H1 (cell line): ENCODE measurements around the gene NFKBIZ. TPM values are rescaled to one million over a fixed set of nuclear protein-coding genes. Genes with fewer than 3 reads are reported as not detected.

Experiments used
- CTCF ChIA-PET: fragments of 300-600 bp; sonication (Branson Sonifier 250); formaldehyde crosslinking; loops from one replicate; lab custom pipeline; 2021; ENCODE audit not compliant: partially characterized antibody; lab: Charles Lee
- POLR2A ChIA-PET: fragments of 300-600 bp; sonication (Branson Sonifier 250); formaldehyde crosslinking; loops from one replicate; lab custom pipeline; 2021; ENCODE audit warnings: inconsistent platforms; ENCODE audit not compliant: partially characterized antibody; lab: Charles Lee
- DNase-seq, 2 experiments: peaks; one replicate each; pipeline versions ENCODE4 v3.0.0 to v3.0.0-alpha.2; 2010 to 2022; ENCODE audit warnings: low spot score in 2 of 2, low read depth in 1 of 2, mixed read lengths in 1 of 2
- FAIRE-seq: peaks from 2 replicates; lab custom pipeline; 2011; peaks lifted over from hg19 to GRCh38; lab: Jason Lieb, UNC
- H2AFZ ChIP-seq: 2 replicates; pipeline ENCODE4 v1.8.1; 2012; ENCODE audit warnings: low read length, inconsistent platforms
- H2AK5ac ChIP-seq: 2 replicates; pipeline ENCODE4 v1.6.1; 2013; ENCODE audit warnings: low read depth, low read length
- H2BK120ac ChIP-seq: replicated peaks from 2 replicates; pipeline ENCODE3; 2013; ENCODE audit warnings: low read depth, low read length, inconsistent platforms
- H2BK12ac ChIP-seq: 2 replicates; pipeline ENCODE4 v1.6.1; 2013; ENCODE audit warnings: low read depth, low read length
- H2BK15ac ChIP-seq: 2 replicates; pipeline ENCODE4 v1.6.1; 2013; ENCODE audit warnings: low read length
- H2BK20ac ChIP-seq: 2 replicates; pipeline ENCODE4 v1.6.1; 2013; ENCODE audit warnings: low read length
- H2BK5ac ChIP-seq: 2 replicates; pipeline ENCODE4 v1.6.1; 2013; ENCODE audit warnings: low read depth, low read length
- H3K14ac ChIP-seq: 2 replicates; pipeline ENCODE4 v1.6.1; 2013; ENCODE audit warnings: inconsistent platforms; ENCODE audit not compliant: insufficient read length
- H3K18ac ChIP-seq: 2 replicates; pipeline ENCODE4 v1.6.1; 2013; ENCODE audit warnings: low read length; ENCODE audit errors: extremely low read depth
- H3K23ac ChIP-seq: 2 replicates; pipeline ENCODE4 v1.6.1; 2013; ENCODE audit warnings: inconsistent platforms; ENCODE audit not compliant: insufficient read length
- H3K23me2 ChIP-seq: 2 replicates; pipeline ENCODE4 v1.6.1; 2013; ENCODE audit warnings: low read depth, low read length
- H3K27ac ChIP-seq: 2 replicates; pipeline ENCODE4 v1.6.1; 2011; ENCODE audit warnings: low read depth, low read length, inconsistent platforms
- H3K27me3 ChIP-seq, 4 experiments: replicated peaks in 1 of 4; 1 replicate in 1 of 4; 2 replicates in 3 of 4; pipeline versions ENCODE4 v1.6.1 to v1.8.1; 2011 to 2013; ENCODE audit warnings: low read length in 3 of 4, mild to moderate bottlenecking in 3 of 4, inconsistent platforms in 2 of 4, mixed read lengths in 2 of 4, moderate library complexity in 1 of 4; ENCODE audit not compliant: control insufficient read depth in 3 of 4, insufficient read depth in 3 of 4; ENCODE audit errors: extremely low read depth in 1 of 4
- H3K36me3 ChIP-seq, 4 experiments: 2 replicates each; pipeline versions ENCODE4 v1.6.1 to v1.8.1; 2011 to 2013; ENCODE audit warnings: mild to moderate bottlenecking in 4 of 4, low read length in 3 of 4, moderate library complexity in 2 of 4, control low read depth in 1 of 4, inconsistent platforms in 1 of 4; ENCODE audit not compliant: insufficient read depth in 4 of 4, control insufficient read depth in 2 of 4
- H3K4ac ChIP-seq: replicated peaks from 2 replicates; pipeline ENCODE3; 2013; ENCODE audit warnings: low read length, low read depth, mixed read lengths, inconsistent platforms; ENCODE audit not compliant: insufficient read length
- H3K4me1 ChIP-seq, 4 experiments: replicated peaks in 1 of 4; 1 replicate in 1 of 4; 2 replicates in 3 of 4; pipeline versions ENCODE4 v1.6.1 to v1.8.1; 2011 to 2013; ENCODE audit warnings: low read length in 3 of 4, inconsistent platforms in 2 of 4, mixed read lengths in 1 of 4; ENCODE audit not compliant: insufficient read depth in 4 of 4, control insufficient read depth in 3 of 4
- H3K4me2 ChIP-seq, 2 experiments: 2 replicates each; pipeline versions ENCODE4 v1.6.1 to v1.8.1; 2011 to 2013; ENCODE audit warnings: low read depth in 2 of 2, low read length in 2 of 2, control low read depth in 1 of 2, inconsistent platforms in 1 of 2, mild to moderate bottlenecking in 1 of 2; ENCODE audit not compliant: insufficient read depth in 1 of 2
- H3K4me3 ChIP-seq, 4 experiments: fragments of 200-600, 300-600 bp in 1 of 4; sonication (generic), shearing (Covaris generic), sonication (Bioruptor Twin) in 1 of 4; 2 replicates each; pipeline versions ENCODE4 v1.5.1 to v1.8.1; 2011 to 2016; ENCODE audit warnings: low read length in 4 of 4, low read depth in 3 of 4, control low read depth in 2 of 4, inconsistent platforms in 2 of 4, mild to moderate bottlenecking in 2 of 4, mixed read lengths in 1 of 4, moderate library complexity in 1 of 4; ENCODE audit not compliant: insufficient read depth in 2 of 4; ENCODE audit errors: extremely low read depth in 1 of 4
- H3K56ac ChIP-seq: replicated peaks from 2 replicates; pipeline ENCODE3; 2013; ENCODE audit warnings: low read depth, mild to moderate bottlenecking, mixed read lengths, low read length, inconsistent platforms; ENCODE audit not compliant: insufficient read length
- H3K79me1 ChIP-seq: 2 replicates; pipeline ENCODE4 v1.6.1; 2013; ENCODE audit warnings: low read depth, low read length, control low read depth
- H3K79me2 ChIP-seq, 2 experiments: 2 replicates each; pipeline versions ENCODE4 v1.6.1 to v1.8.1; 2012 to 2013; ENCODE audit warnings: low read length in 2 of 2, mild to moderate bottlenecking in 2 of 2, inconsistent platforms in 1 of 2; ENCODE audit not compliant: insufficient read depth in 2 of 2, control insufficient read depth in 1 of 2
- H3K9ac ChIP-seq, 4 experiments: replicated peaks in 1 of 4; 1 replicate in 1 of 4; 2 replicates in 3 of 4; pipeline versions ENCODE4 v1.6.1 to v1.8.1; 2011 to 2013; ENCODE audit warnings: low read depth in 3 of 4, low read length in 3 of 4, control low read depth in 2 of 4, mild to moderate bottlenecking in 2 of 4, moderate library complexity in 2 of 4, inconsistent platforms in 1 of 4; ENCODE audit errors: extremely low read depth in 1 of 4
- H3K9me3 ChIP-seq, 2 experiments: 2 replicates each; pipeline versions ENCODE4 v1.6.1 to v1.8.1; 2012 to 2013; ENCODE audit warnings: mild to moderate bottlenecking in 2 of 2, moderate library complexity in 2 of 2, control low read depth in 1 of 2, inconsistent platforms in 1 of 2, low read depth in 1 of 2, low read length in 1 of 2, mixed read lengths in 1 of 2; ENCODE audit not compliant: insufficient read depth in 2 of 2
- H4K20me1 ChIP-seq, 2 experiments: replicated peaks in 1 of 2; 2 replicates each; pipeline versions ENCODE3 to v1.8.1; 2011 to 2013; ENCODE audit warnings: inconsistent platforms in 2 of 2, low read length in 2 of 2, mild to moderate bottlenecking in 1 of 2; ENCODE audit not compliant: insufficient read depth in 2 of 2, control insufficient read depth in 1 of 2
- H4K5ac ChIP-seq: 2 replicates; pipeline ENCODE4 v1.6.1; 2013; ENCODE audit warnings: low read length, low read depth, mixed read lengths, inconsistent platforms; ENCODE audit not compliant: insufficient read length
- H4K8ac ChIP-seq: 2 replicates; pipeline ENCODE4 v1.8.0; 2013; ENCODE audit warnings: mild to moderate bottlenecking, moderate library complexity, low read length, inconsistent platforms; ENCODE audit not compliant: insufficient read depth; ENCODE audit errors: extremely low read depth
- H4K91ac ChIP-seq: replicated peaks from 2 replicates; pipeline ENCODE3; 2013; ENCODE audit warnings: low read length, mixed read lengths, inconsistent platforms; ENCODE audit not compliant: insufficient read length
- CTCF ChIP-seq, 3 experiments: IDR thresholded peaks; 1 replicate in 2 of 3; 2 replicates in 1 of 3; pipeline versions ENCODE4 v1.5.1 to v1.6.1; 2011; ENCODE audit warnings: low read length in 3 of 3, mild to moderate bottlenecking in 3 of 3, inconsistent platforms in 2 of 3, low read depth in 1 of 3, moderate library complexity in 1 of 3; ENCODE audit not compliant: insufficient read depth in 1 of 3; ENCODE audit errors: control extremely low read depth in 1 of 3
- EP300 ChIP-seq, 2 experiments: IDR thresholded peaks; 1 replicate in 1 of 2; 2 replicates in 1 of 2; pipeline ENCODE4 v1.6.1; 2011 to 2012; ENCODE audit warnings: low read depth in 2 of 2, low read length in 2 of 2, mild to moderate bottlenecking in 2 of 2, borderline replicate concordance in 1 of 2, inconsistent platforms in 1 of 2, moderate library complexity in 1 of 2
- GTF2F1 ChIP-seq: IDR thresholded peaks from 2 replicates; pipeline ENCODE4 v1.6.1; 2012; ENCODE audit warnings: low read depth, low read length, improper control_type of control experiment, borderline replicate concordance
- HDAC2 ChIP-seq, 2 experiments: fragments of 300-600 bp in 1 of 2; sonication (generic) in 1 of 2; IDR thresholded peaks; 2 replicates each; pipeline ENCODE4 v1.6.1; 2011 to 2012; ENCODE audit warnings: low read depth in 2 of 2, low read length in 2 of 2, mild to moderate bottlenecking in 2 of 2, moderate library complexity in 2 of 2, borderline replicate concordance in 1 of 2, inconsistent platforms in 1 of 2
- POU5F1 ChIP-seq: IDR thresholded peaks from 2 replicates; pipeline ENCODE4 v1.6.1; 2011; ENCODE audit warnings: low read depth, mild to moderate bottlenecking, low read length, moderate library complexity
- RAD21 ChIP-seq, 2 experiments: IDR thresholded peaks in 1 of 2; conservative IDR thresholded peaks in 1 of 2; 2 replicates each; pipeline ENCODE4 v1.6.1; 2011; ENCODE audit warnings: low read depth in 2 of 2, low read length in 2 of 2, improper control_type of control experiment in 1 of 2, inconsistent platforms in 1 of 2, mild to moderate bottlenecking in 1 of 2, moderate library complexity in 1 of 2
- SAP30 ChIP-seq: fragments of 300-600 bp; sonication (generic); IDR thresholded peaks from 2 replicates; pipeline ENCODE4 v1.7.1; 2012; ENCODE audit warnings: low read length, moderate library complexity, mild to moderate bottlenecking, inconsistent platforms; ENCODE audit not compliant: insufficient read depth, insufficient replicate concordance
- SIRT6 ChIP-seq: IDR thresholded peaks from one replicate; pipeline ENCODE4 v1.7.1; 2012; ENCODE audit warnings: low read length, inconsistent platforms
- TBP ChIP-seq: IDR thresholded peaks from 2 replicates; pipeline ENCODE4 v1.6.1; 2011; ENCODE audit warnings: low read depth, low read length, improper control_type of control experiment
- WGBS, 2 experiments: shearing (Covaris generic) in 1 of 2; methylation state at CpG; one replicate each; pipeline versions ENCODE4 v1.1.6 to v1.1.7; 2013 to 2015; ENCODE audit warnings: low lambda C conversion rate in 2 of 2, mixed read lengths in 2 of 2, inconsistent platforms in 1 of 2, low coverage in 1 of 2, missing lambda C conversion rate in 1 of 2; ENCODE audit not compliant: insufficient replicate concordance in 2 of 2, insufficient coverage in 1 of 2, insufficient read length in 1 of 2; ENCODE audit errors: extremely low coverage in 1 of 2, missing lambda C conversion rate in 1 of 2; 5-methylcytosine and 5-hydroxymethylcytosine counted together
- polyA plus RNA-seq, 7 experiments: library from polyadenylated mRNA; depleted of rRNA in 3 of 7; stranded (reverse) in 5 of 7; unstranded in 2 of 7; fragments of >200 nt in 5 of 7; fragments of 200-250 nt in 2 of 7; gene quantifications; 1 replicate in 5 of 7; 2 replicates in 1 of 7; 4 replicates in 1 of 7; pipeline versions ENCODE4 v1.2.1 to v1.2.3, GENCODE V29; 2011 to 2013; ENCODE audit warnings: missing spikeins in 2 of 7, mixed read lengths in 2 of 7
- total RNA-seq: library from RNA; stranded (reverse); fragmentation: NEBNext Ultra II Directional; extraction: Animal tissue kit (Norgen Biotek cat#: 25700); gene quantifications from 2 replicates; pipeline ENCODE4 v1.2.1, GENCODE V29; 2021

The NFKBIZ gene
- total and polyA plus RNA-seq, 2 of the 8 experiments (the other 6 are each of a cell fraction or from before 2014, with no cell fraction given), result 7.2 to 24.5 TPM

DNA sequence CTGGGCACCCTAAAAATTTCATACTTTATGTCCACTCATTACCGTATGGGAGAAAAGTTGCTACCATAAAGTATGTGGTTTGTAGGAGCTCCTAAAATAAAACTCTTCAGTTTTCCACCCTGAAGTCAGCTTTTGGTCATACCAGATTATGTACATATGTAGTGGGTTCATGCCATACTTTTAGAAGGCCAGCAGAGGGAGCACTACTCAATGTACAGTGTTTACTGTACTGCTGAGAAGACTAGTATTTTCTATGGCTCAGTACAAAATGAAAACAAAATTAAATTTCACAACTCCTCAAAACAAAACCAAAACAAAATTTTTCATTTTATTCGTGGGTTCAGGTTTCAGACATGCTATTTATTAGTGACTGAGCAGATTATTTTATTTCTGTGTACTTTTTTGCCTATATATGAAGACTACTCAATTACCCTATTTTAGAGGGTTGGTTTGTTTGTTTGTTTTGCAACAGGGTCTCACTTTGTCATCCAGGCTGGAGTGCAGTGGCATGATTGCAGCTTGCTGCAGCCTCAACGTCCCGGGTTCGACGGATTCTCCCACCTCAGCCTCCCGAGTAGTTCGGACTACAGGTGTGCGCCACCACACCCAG lies 46.0 kb upstream of the NFKBIZ start:
- POLR2A ChIA-PET, result interaction anchor here (0.7 to 1.6 kb wide), 2 partner anchors 46 to 119 kb away, joined by 3 to 8 read pairs; partner anchors contain the start of gene NFKBIZ
- H3K27ac ChIP-seq, result no peak overlapping the region
- no peak overlapping the region for H3K4me3 ChIP-seq
- FAIRE-seq, result peak; percentile 28
- H3K9ac ChIP-seq, result no peak overlapping the region
- H2AK5ac ChIP-seq, result no peak overlapping the region
- no peak overlapping the region for H2AFZ ChIP-seq
- no peak overlapping the region for H4K5ac ChIP-seq
- DNase-seq, result no peak
- no peak overlapping the region for H4K8ac ChIP-seq
- H3K56ac ChIP-seq, result no peak overlapping the region
- no peaks in the 10 kb centered on the region for H4K20me1 ChIP-seq
- no peak overlapping the region for H2BK5ac ChIP-seq
- peaks cover 0 to 14% (median 4%) of the 10 kb centered on the region in 4 experiments; a peak in 4 of 8 replicates for H3K36me3 ChIP-seq
- no peak overlapping the region for H2BK12ac ChIP-seq
- no peak overlapping the region for H3K23ac ChIP-seq
- H3K18ac ChIP-seq, result no peak overlapping the region
- H3K79me2 ChIP-seq, result no peaks in the 10 kb centered on the region
- H3K14ac ChIP-seq, result no peak overlapping the region
- no peaks in the 10 kb centered on the region for H3K27me3 ChIP-seq
- H3K4ac ChIP-seq, result no peak overlapping the region
- H2BK15ac ChIP-seq, result no peak overlapping the region
- no peak overlapping the region for H2BK120ac ChIP-seq
- CTCF ChIA-PET, result interaction anchor here (0.6 to 6.6 kb wide), 41 partner anchors 9 to 741 kb away, joined by 3 to 37 read pairs (median 4); partner anchors contain the start of genes NFKBIZ and NXPE3
- 83% methylated on average over 9 of the region's 9 CpGs; no CpG with 5 or more reads in 1 of the 2 experiments for WGBS, 2 experiments
- no peak overlapping the region for H3K4me2 ChIP-seq
- H3K23me2 ChIP-seq, result no peaks in the 10 kb centered on the region
- H3K4me1 ChIP-seq, result no peaks in the 10 kb centered on the region
- no peak overlapping the region for H4K91ac ChIP-seq
- H2BK20ac ChIP-seq, result no peak overlapping the region
- no peaks in the 10 kb centered on the region for H3K9me3 ChIP-seq
- H3K79me1 ChIP-seq, result no peaks in the 10 kb centered on the region; the same call in 1 of the 2 replicates
- TF ChIP-seq SAP30, result no peak
- TF ChIP-seq EP300 (IDR thresholded peaks at IDR 0.05; ENCODE audit: borderline replicate concordance in 1 of 2, low read depth in 2 of 2, low read length in 2 of 2), result no peak
- no peak for TF ChIP-seq TBP
- TF ChIP-seq SIRT6, result no peak
- no peak for TF ChIP-seq GTF2F1
- TF ChIP-seq RAD21 (IDR thresholded peaks at IDR 0.05 in 1 of 2, conservative IDR thresholded peaks at IDR 0.05 in 1 of 2; ENCODE audit: low read depth in 2 of 2, low read length in 2 of 2), result peak; percentile 53
- no peak for TF ChIP-seq POU5F1
- TF ChIP-seq CTCF (IDR thresholded peaks at IDR 0.05; ENCODE audit: control extremely low read depth in 1 of 3, insufficient read depth in 1 of 3, low read depth in 1 of 3, low read length in 3 of 3), result peak in 2 of 3 experiments; percentile 45 to 77; a peak in 2 of 4 replicates
- no peak for TF ChIP-seq HDAC2 (IDR thresholded peaks at IDR 0.05; ENCODE audit: borderline replicate concordance in 1 of 2, low read depth in 2 of 2, low read length in 2 of 2)
